ENCODE results near the gene TNNC1.

Gene TNNC1

DNA sequence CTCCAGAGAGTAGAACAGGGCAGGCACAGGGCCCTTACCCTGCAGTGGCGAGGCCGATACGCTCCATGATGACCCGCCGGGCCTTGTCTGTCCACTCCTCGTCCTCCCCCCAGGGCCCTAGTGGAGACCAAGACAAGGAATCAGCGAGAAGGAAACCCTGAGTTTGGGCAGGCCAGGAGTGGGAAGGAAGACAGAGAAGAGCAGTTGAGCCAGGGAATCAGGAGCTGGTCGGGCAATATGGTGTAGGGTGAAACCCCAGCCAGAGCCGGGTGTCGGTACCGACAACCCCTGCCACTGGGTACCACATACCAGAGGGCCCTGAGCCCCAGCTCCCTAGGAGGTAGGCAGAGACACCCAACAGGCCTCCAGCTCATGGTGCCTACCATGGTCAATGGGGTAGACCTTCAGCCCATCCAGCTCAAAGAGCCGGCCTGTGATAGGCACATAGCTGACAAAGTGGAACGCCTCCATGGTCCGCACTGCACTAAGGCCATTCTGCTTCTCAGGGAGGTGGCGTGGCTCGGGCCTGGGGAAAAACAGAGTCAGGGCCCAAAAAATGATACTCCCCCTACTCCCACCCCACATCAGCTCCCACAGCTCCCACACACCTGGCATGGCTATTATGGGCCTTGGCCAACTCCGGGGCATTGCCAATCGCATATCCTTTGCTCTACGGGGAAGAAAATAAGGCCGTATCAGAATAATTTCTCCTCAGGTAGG is 46.9 kb downstream of the TNNC1 start:
- Histone ChIP-seq H4K20me1 (ENCODE audit: insufficient read depth, low read length) (no peaks in the 10 kb centered on the region), H3K79me2 (ENCODE audit: low read length) (peaks cover 28% of the 10 kb centered on the region), H3K4me2 (ENCODE audit: low read length) (no peak overlapping the region), H3K27me3 (ENCODE audit: low read depth, low read length) (no peaks in the 10 kb centered on the region), H3K9ac (ENCODE audit: low read length) (no peak overlapping the region), H3K36me3 (replicated peaks; ENCODE audit: low read depth, low read length) (peaks cover 55% of the 10 kb centered on the region), H2AFZ (ENCODE audit: low read depth, low read length) (no peak overlapping the region), H3K9me3 (ENCODE audit: insufficient read depth, low read length) (no peaks in the 10 kb centered on the region), H3K4me1 (ENCODE audit: low read length) (peaks cover 17% of the 10 kb centered on the region), H3K27ac (ENCODE audit: low read length) (no peak overlapping the region), H3K4me3 (ENCODE audit: low read length) (no peak overlapping the region)
- no peak for TF ChIP-seq EZH2phosphoT487 (IDR thresholded peaks at IDR 0.05; ENCODE audit: low read depth)
- TF ChIP-seq, protein P1, sequence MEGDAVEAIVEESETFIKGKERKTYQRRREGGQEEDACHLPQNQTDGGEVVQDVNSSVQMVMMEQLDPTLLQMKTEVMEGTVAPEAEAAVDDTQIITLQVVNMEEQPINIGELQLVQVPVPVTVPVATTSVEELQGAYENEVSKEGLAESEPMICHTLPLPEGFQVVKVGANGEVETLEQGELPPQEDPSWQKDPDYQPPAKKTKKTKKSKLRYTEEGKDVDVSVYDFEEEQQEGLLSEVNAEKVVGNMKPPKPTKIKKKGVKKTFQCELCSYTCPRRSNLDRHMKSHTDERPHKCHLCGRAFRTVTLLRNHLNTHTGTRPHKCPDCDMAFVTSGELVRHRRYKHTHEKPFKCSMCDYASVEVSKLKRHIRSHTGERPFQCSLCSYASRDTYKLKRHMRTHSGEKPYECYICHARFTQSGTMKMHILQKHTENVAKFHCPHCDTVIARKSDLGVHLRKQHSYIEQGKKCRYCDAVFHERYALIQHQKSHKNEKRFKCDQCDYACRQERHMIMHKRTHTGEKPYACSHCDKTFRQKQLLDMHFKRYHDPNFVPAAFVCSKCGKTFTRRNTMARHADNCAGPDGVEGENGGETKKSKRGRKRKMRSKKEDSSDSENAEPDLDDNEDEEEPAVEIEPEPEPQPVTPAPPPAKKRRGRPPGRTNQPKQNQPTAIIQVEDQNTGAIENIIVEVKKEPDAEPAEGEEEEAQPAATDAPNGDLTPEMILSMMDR (IDR thresholded peaks at IDR 0.05; ENCODE audit: low read depth, low read length): no peak

DNA sequence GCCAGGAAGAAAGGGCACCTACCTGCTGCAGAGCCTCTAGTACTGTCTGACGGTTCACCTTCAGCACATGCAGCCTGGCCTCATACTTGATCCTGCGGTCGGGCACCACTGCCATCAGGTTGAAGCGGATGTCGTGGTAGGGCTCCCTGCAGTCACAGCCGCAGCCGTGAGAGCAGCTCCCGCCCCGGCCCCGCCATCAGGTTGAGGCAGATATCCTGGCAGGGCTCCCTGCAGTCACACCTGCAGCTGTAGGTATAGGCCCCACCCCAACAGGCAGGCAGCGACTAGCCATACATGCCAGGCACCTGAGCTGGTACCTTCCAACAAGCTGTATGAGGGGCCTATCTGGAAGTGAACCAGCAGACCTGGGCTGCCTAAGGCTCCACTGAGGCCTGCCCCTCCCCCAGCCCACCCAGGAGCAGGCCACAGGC is 47.6 kb downstream of the TNNC1 start:
- H4K20me1 ChIP-seq (ENCODE audit: insufficient read depth, low read length): no peaks in the 10 kb centered on the region
- H3K27me3 ChIP-seq (ENCODE audit: low read depth, low read length): no peaks in the 10 kb centered on the region
- peaks cover 62% of the 10 kb centered on the region for H3K36me3 ChIP-seq (replicated peaks; ENCODE audit: low read depth, low read length)
- H3K4me2 ChIP-seq (ENCODE audit: low read length): no peak overlapping the region
- H3K4me1 ChIP-seq (ENCODE audit: low read length): peaks cover 10% of the 10 kb centered on the region
- no peak overlapping the region for H3K27ac ChIP-seq (ENCODE audit: low read length)
- H2AFZ ChIP-seq (ENCODE audit: low read depth, low read length): no peak overlapping the region
- H3K4me3 ChIP-seq (ENCODE audit: low read length): no peak overlapping the region
- peaks cover 24% of the 10 kb centered on the region for H3K79me2 ChIP-seq (ENCODE audit: low read length)
- H3K9me3 ChIP-seq (ENCODE audit: insufficient read depth, low read length): no peaks in the 10 kb centered on the region
- no peak for TF ChIP-seq EZH2phosphoT487 (IDR thresholded peaks at IDR 0.05; ENCODE audit: low read depth)
- TF ChIP-seq, protein P1 (IDR thresholded peaks at IDR 0.05; ENCODE audit: low read depth, low read length): no peak
- H3K9ac ChIP-seq (ENCODE audit: low read length): no peak overlapping the region

DNA sequence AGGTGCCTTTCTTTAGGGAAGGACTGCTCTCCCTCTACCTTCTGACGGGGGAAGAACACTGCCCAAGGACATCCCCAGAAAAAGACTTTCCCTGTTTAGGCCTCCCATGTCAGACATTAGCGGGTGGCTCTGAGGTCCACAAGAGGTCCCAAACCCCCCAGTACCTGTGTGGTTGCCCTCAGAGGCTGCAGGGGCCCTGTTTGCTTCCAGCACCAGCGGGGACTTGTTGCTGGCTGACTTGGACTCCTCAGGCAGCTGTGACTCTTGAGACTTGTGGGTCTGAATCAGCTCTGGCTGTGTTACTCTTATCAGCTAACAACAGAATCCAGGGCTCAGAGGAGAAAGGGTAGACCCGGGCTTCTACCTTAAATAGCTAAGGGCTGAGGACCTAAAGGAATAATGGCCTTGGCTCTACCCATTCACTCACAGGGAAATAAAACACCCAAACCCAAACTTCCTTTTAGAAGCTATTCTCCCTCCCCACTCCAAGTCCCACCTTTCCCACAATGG is 48.2 kb downstream of the TNNC1 start:
- H3K4me1 ChIP-seq (ENCODE audit: low read length): peaks cover 8% of the 10 kb centered on the region
- peaks cover 21% of the 10 kb centered on the region for H3K79me2 ChIP-seq (ENCODE audit: low read length)
- no peak overlapping the region for H3K27ac ChIP-seq (ENCODE audit: low read length)
- H3K4me3 ChIP-seq (ENCODE audit: low read length): no peak overlapping the region
- no peak overlapping the region for H3K4me2 ChIP-seq (ENCODE audit: low read length)
- H3K36me3 ChIP-seq (replicated peaks; ENCODE audit: low read depth, low read length): peaks cover 68% of the 10 kb centered on the region
- no peaks in the 10 kb centered on the region for H4K20me1 ChIP-seq (ENCODE audit: insufficient read depth, low read length)
- no peaks in the 10 kb centered on the region for H3K9me3 ChIP-seq (ENCODE audit: insufficient read depth, low read length)
- H2AFZ ChIP-seq (ENCODE audit: low read depth, low read length): no peak overlapping the region
- TF ChIP-seq, protein P1 (IDR thresholded peaks at IDR 0.05; ENCODE audit: low read depth, low read length): no peak
- TF ChIP-seq EZH2phosphoT487 (IDR thresholded peaks at IDR 0.05; ENCODE audit: low read depth): no peak
- no peak overlapping the region for H3K9ac ChIP-seq (ENCODE audit: low read length)
- H3K27me3 ChIP-seq (ENCODE audit: low read depth, low read length): no peaks in the 10 kb centered on the region

DNA sequence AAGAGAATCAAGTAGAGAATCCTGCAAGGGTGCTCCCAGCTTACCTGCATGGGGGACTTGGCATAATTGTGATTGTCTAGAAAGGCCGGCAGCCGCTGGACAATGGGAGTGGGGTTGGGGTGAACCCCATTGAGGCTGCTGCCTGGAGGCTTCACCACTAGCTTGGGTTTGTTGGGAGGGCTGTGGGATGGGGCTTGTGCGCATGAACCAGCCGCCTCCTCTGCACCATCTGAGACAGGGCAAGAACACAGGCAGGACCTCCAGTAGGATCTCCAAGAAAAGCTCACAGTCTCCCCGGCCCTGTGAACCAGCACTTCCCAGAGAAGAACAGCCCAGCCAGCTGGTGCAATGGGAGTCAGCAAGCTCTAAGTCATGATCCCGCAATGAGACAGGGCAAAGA is 48.8 kb downstream of the TNNC1 start:
- TF ChIP-seq, protein P1 (IDR thresholded peaks at IDR 0.05; ENCODE audit: low read depth, low read length): no peak
- no peak for TF ChIP-seq EZH2phosphoT487 (IDR thresholded peaks at IDR 0.05; ENCODE audit: low read depth)

More for the DNA sequence above, 48.8 kb downstream of the TNNC1 start:
- H3K9me3 ChIP-seq (ENCODE audit: insufficient read depth, low read length): no peaks in the 10 kb centered on the region
- H3K27me3 ChIP-seq (ENCODE audit: low read depth, low read length): no peaks in the 10 kb centered on the region
- H3K79me2 ChIP-seq (ENCODE audit: low read length): peaks cover 21% of the 10 kb centered on the region
- H3K27ac ChIP-seq (ENCODE audit: low read length): no peak overlapping the region
- H3K4me2 ChIP-seq (ENCODE audit: low read length): no peak overlapping the region
- H4K20me1 ChIP-seq (ENCODE audit: insufficient read depth, low read length): no peaks in the 10 kb centered on the region
- no peak overlapping the region for H3K4me3 ChIP-seq (ENCODE audit: low read length)
- peaks cover 71% of the 10 kb centered on the region for H3K36me3 ChIP-seq (replicated peaks; ENCODE audit: low read depth, low read length)
- H3K9ac ChIP-seq (ENCODE audit: low read length): no peak overlapping the region
- H2AFZ ChIP-seq (ENCODE audit: low read depth, low read length): no peak overlapping the region
- peaks cover 8% of the 10 kb centered on the region for H3K4me1 ChIP-seq (ENCODE audit: low read length)

Data from OCI-LY3 (cell line).